B cell (primary cell): Measurements from ENCODE around the gene TP63.

Source experiments
- CTCF ChIP-seq: fragments of 200-600 bp; IDR thresholded peaks from one replicate; pipeline ENCODE4 v1.8.0; 2022; ENCODE audit warnings: antibody characterized with exemption, mild to moderate bottlenecking
- EZH2 ChIP-seq: IDR thresholded peaks from 2 replicates; pipeline ENCODE4 v1.6.1; 2012; ENCODE audit warnings: borderline replicate concordance, low read depth, mild to moderate bottlenecking, moderate library complexity, low read length; ENCODE audit not compliant: insufficient read depth, poor library complexity, severe bottlenecking

GRCh38 chr3:189909139-189909538, 277.9 kb downstream of the TP63 start:
- TF ChIP-seq CTCF (no peak), EZH2 (no peak)
